HG03521 (cell line): ENCODE data around the gene PIGP.
"Not testable (repeated sequence)": the region's sequence is repeated elsewhere in the genome, so short reads cannot be mapped to it uniquely, and the experiment has no call there.

Experiments used
- ATAC-seq: cut with Tn5 transposase; IDR thresholded peaks from one replicate; pipeline ENCODE4 v1.9.1; 2021; ENCODE audit warnings: mild to moderate bottlenecking, moderate library complexity; ENCODE audit not compliant: unreplicated experiment

Gene PIGP

GRCh38 chr21:37076087-37076850, 3.4 kb upstream of the PIGP start:
- ATAC-seq = no peak

- ATAC-seq = no peak
Observed at GRCh38 chr21:37075214-37075770, 2.4 kb upstream of the PIGP start.

- no peak for ATAC-seq
Observed at GRCh38 chr21:37074546-37074945, 1.7 kb upstream of the PIGP start.

GRCh38 chr21:37074197-37074510, 1.3 kb upstream of the PIGP start:
- no peak for ATAC-seq

DNA sequence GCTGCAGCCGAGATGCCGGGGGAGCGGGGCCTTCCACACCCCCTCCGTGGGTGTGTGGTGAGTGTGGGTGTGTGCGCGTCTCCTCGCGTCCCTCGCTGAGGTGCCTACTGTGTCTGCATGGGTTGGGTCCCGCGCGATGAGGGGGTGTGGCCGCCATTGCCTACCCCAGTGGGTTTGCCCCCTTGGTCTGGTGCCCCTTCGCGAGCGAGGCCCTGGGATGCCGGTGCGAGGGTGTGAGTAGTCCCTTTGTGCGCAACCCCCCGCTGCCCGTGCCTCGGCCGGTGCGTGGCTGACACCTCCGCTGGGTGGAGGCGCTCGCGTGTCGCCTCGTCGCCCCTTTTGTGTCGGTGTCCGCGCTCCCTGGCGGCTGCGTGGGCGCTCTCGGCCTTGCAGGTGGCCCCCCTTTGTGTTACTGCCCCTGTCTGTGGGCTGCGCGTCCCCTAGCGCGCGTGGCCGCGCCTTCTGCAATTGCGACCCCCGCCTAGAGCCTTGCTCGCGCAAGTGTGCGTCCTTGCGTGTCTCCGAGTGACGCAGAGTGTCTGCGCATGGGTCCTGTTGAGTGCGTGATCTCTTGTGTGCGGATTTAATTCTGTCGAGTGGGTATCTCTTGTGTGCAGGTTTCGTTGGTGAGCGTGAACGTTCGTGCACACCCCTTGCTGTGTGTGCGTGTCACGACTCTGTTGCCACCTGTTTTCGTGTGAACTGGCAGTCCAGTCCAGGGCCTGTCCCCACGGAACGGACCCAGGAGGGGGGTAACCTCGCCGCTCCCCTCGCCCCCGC, 736 bp upstream of the PIGP start:
- ATAC-seq = peak; percentile 17

DNA sequence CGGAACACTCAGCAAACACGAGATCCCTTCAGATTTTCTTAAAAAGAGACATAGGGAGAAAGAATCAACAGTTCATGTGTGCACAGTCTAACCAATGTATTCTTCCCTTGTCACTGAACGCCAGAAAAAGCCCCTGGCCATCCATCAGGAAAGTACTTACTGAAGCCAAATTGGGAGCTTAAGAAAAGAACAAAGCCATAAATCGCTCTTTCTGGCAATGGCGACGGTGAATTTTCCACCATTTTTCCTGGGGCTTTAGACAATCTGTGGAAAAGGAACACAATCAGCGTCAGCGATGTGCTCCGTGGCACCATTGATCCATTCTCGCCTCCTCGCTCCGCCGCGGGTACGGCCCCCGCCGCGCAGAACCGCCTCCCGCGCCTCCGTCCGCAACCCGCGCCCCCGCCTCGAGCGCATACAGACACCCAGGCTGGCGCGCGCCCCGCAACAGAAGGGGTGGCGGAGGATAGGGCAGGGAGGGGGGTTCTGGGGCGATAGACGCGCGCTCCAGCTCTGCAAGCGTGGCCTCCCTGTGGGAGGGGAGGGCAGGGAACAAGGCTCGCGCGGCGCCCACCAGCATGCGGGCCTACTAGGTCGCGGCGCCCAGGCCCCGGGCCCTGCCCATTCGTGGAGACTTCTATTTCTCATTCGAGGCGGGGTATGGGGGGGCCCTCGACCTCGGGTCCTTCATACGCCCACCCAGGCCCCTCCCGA, 440 bp downstream of the PIGP start:
- peak; percentile 40 for ATAC-seq

DNA sequence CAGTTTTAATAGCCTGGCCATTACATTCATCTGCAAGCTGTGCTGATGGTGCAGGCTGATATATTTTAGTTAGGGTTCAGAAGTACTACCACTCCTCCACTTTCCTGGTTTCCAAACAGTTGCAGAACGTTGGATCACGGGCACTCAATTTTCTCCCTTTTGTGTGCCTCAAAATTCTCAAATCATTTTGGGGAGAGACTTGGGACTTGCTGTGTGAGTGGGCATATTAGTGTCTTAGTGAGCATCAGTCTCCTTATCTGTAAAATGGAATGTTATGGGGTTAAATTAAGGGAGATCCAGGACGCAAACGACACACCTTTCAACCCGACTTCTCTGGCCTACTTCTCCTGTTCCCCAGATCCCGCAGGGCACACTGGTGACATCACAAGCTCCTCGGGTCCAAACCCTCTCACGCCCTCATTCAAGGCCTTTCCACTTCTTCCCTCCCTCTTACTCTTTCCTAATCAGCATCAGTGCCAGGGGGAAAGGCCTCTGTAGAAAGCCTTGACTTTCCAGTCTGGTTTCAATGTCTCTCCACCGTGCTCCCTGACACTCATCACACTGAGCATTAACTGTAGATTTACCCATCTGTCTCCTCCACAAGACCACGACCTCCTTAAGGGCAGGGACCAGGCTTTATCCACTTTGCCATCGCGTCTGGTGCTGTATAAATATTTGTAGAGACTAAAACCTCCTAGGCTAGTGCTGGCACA, 1.2 kb downstream of the PIGP start:
- ATAC-seq = no peak

DNA sequence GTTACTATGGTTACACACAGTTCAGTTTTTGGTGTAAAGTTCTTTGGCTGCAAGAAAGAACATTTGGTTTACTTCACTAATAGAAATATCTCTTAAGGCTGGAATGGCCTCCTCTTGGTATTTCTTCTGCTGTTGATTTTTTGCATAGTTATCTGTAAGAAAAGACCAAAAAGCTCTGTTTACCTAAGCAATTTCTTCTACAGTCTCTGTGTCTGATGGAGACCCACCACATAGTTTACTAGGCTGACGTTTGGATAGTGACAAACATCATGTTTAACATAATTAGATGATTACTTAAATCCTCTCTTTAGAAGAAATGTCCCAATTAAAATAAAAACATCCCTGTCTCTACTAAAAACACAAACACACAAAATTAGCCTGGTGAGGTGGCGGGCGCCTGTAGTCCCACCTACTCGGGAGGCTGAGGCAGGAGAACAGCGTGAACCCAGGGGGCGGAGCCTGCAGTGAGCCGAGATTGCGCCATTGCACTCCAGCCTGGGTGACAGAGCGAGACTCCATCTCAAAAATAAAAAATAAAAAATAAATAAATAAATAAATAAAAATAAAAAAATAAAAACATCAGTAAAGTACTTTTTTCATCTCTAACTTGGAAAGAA, 7.2 kb downstream of the PIGP start:
- ATAC-seq = no peak

GRCh38 chr21:37064841-37065240, 8.0 kb downstream of the PIGP start:
- ATAC-seq = no peak

GRCh38 chr21:37063433-37063832, 9.4 kb downstream of the PIGP start:
- no peak for ATAC-seq

DNA sequence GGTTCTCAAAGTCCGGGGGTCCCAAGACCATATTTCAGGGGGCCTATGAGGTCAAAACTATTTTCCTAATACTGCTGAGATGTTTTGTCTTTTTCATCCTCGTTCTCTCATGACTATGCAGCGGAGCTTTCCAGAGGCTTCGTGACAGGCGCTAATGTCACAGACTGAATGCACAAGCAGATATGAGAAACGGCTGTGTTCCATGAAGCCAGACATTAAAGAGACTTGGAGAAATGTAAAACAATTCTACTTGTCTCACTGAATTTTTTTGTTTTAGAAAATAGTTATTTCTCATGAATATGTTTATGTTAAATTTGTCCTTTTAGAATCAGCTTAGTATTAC, 10.3 kb downstream of the PIGP start:
- no peak for ATAC-seq

- ATAC-seq = no peak
Observed at GRCh38 chr21:37061926-37062592, 10.8 kb downstream of the PIGP start.

GRCh38 chr21:37060296-37060695, 12.6 kb downstream of the PIGP start:
- ATAC-seq = no peak

DNA sequence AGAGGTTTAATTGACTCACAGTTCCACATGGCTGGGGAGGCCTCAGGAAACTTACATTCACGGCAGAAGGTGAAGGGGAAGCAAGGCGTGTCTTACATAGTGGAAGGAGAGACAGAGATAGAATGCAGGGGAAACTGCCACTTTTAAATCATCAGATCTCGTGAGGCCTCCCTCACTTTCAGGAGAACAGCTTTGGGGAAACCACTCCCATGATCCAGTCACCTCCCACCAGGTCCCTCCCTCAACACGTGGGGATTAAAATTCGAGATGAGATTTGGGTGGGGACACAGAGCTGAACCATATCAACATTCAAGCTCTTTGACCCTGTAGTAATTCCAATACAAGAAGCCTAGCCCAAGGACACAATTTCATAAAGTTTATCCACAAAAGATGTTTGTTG, 13.7 kb downstream of the PIGP start:
- ATAC-seq = no peak

- no peak for ATAC-seq
Observed at GRCh38 chr21:37058261-37058660, 14.6 kb downstream of the PIGP start.

DNA sequence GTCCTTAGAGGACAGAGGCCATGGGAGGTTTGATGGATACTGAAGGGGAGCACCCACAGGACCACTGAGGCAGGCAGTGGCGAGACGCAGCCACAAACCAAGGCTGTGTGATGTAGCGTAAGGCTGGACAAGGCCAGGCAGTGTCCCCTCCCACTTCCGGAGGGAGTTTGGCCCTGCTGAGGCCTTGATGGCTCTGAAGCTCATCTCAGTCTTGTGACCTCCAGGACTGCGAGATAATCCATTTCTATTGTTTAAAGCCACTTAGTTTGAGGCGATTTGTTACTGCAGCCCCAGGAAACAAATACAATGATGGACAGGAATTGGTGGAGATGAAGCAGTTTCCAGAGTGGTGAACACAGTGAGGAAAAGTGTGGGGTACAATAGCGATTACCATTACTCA, 15.3 kb downstream of the PIGP start:
- ATAC-seq = no peak

DNA sequence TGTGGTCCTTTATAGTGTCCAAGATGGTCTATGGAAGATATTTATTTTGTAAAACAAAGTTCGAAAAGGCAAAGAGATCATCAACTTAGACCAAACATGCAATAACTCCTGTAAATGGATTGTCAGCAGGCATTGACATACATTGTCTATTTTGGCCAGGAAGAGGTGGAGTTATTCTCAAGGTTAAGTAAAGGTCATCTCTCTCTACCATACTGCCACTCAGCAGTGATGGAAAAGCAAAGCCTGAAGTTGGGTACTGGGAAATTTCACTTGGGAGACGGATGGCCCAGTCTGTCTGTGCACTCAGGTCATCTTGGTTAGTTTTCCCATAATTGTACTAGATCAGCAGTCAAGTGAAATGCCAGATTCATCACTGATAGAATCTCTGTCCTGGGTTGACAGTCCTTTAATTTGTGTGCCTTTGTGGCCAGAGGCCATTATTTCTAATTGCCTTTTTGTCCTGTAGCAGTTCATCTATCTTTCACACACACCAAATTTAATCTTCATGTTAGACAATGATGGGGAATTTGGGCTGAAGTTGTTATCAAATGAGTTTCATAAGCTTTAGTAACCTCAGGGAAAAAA, 17.5 kb downstream of the PIGP start:
- no peak for ATAC-seq

DNA sequence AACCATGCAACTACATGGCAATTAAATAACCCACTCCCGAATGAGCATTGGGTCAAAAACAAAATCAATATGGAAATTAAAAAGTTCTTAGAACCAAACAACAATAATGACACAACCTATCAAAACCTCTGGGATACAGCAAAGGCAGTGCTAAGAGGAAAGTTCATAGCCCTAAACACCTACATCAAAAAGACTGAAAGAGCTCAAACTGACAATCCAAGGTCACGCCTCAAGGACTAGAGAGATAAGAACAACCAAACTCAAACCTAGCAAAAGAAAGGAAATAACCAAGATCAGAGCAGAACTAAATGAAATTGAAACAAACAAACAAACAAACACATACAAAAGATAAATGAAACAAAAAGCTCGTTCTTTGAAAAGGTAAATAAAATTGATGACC, 23.1 kb downstream of the PIGP start:
- ATAC-seq = not testable (repeated sequence)

DNA sequence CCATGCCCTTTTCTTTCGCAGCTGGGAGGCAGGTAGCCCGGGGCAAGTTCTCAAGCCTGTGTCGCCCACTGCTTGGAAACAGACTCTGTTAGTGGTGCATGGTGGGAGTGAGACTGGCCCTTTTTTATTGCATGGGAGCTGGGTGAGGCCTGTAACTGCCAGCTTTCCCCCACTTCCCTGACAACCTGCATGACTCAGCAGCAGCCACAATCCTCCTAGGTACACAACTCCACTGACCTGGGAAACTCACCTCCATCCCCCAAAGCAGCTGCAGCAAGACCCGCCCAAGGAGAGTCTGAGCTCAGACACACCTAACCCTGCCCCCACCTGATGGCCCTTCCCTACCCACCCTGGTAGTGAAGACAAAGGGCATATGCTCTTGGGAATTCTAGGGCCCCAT, 25.8 kb downstream of the PIGP start:
- ATAC-seq = no peak

DNA sequence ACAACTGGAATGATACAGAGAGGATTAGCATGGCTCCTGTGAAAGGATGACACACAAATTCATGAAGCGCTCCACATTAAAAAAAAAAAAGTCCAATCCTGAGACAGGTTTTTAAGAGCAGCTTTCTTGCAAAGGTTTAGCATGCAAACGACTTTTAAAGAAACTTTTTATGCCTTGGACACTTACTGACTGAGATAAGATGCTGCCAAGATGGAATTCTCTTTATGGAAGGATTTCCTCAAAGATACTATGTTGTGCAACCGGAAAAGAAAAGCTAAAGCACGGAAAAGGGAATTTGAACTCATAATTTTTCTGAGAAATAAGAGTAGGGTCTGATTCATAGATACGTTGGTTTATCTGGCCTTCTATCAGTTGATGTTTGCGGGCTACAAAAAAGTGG, 27.3 kb downstream of the PIGP start:
- no peak for ATAC-seq
